HG03103 (cell line): ENCODE results near the gene TM7SF2.
"Not testable (repeated sequence)": the region's sequence is repeated elsewhere in the genome, so short reads cannot be mapped to it uniquely, and the experiment has no call there.

Experiments
- ATAC-seq: cut with Tn5 transposase; IDR thresholded peaks from one replicate; pipeline ENCODE4 v1.9.1; 2021; ENCODE audit warnings: low read depth; ENCODE audit not compliant: unreplicated experiment

TM7SF2 gene

GRCh38 chr11:65113361-65113756, 1.7 kb downstream of the TM7SF2 start:
- no peak for ATAC-seq

GRCh38 chr11:65113839-65114238, 2.2 kb downstream of the TM7SF2 start:
- ATAC-seq: no peak

- ATAC-seq: no peak
These were observed 3.0 kb downstream of the TM7SF2 start for GRCh38 chr11:65114538-65115171.

GRCh38 chr11:65115361-65116082, 3.9 kb downstream of the TM7SF2 start:
- ATAC-seq: no peak

- no peak for ATAC-seq
These were observed 4.9 kb downstream of the TM7SF2 start for GRCh38 chr11:65116370-65117205.

GRCh38 chr11:65117206-65118096, 5.8 kb downstream of the TM7SF2 start, which contains the start of gene ZNHIT2:
TSS of gene ZNHIT2 (minus strand) at chr11:65117701. CDS start at chr11:65117653, 48 bp downstream.
- ATAC-seq: no peak

GRCh38 chr11:65118097-65118837, 6.6 kb downstream of the TM7SF2 start:
- no peak for ATAC-seq

GRCh38 chr11:65118891-65119669, 7.4 kb downstream of the TM7SF2 start:
- not testable (repeated sequence) for ATAC-seq

- no peak for ATAC-seq
These were observed 8.0 kb downstream of the TM7SF2 start for GRCh38 chr11:65119670-65119995.

GRCh38 chr11:65120831-65121230, 9.2 kb downstream of the TM7SF2 start:
- no peak for ATAC-seq

- ATAC-seq: no peak
These were observed 9.8 kb downstream of the TM7SF2 start for GRCh38 chr11:65121447-65121864.

GRCh38 chr11:65121865-65122696, 10.4 kb downstream of the TM7SF2 start, which contains the start of the genes FAU and MRPL49:
TSS of gene FAU (minus strand) at chr11:65122134. CDS start at chr11:65121813, 321 bp downstream.
TSS of gene MRPL49 (plus strand) at chr11:65122321. CDS start at chr11:65122347, 26 bp downstream.
- ATAC-seq: peak; percentile 69

- ATAC-seq: no peak
These were observed 13.0 kb downstream of the TM7SF2 start for GRCh38 chr11:65124480-65125196.

- ATAC-seq: no peak
These were observed 13.8 kb downstream of the TM7SF2 start for GRCh38 chr11:65125197-65126056.

GRCh38 chr11:65126624-65127274, 15.1 kb downstream of the TM7SF2 start:
- no peak for ATAC-seq
